ENCODE measurements around the gene IGF2R. TPM values are rescaled to one million over a fixed set of nuclear protein-coding genes. Genes with fewer than 3 reads are reported as not detected.

IGF2R gene
- total RNA-seq, 1 experiment from 2014 or later: 75.3 TPM

DNA sequence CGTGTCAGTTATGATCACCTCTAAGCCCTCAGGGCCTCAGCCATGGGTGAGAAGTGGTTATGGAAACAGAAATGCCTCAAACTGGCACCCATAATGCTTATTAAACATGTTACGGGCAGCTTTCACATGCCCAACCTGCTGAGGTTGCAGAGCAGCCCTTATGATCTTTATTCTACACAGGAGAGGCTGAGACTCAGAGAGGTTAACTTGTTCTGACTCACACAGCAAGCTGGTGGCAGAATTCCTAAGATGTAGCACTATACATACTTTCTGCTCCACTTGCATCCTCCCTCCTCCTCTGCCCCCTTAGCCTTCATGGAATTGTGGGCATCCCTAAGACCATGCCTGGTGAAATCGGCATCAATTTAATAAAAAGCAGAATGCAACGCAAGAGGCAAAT, 34.7 kb upstream of the IGF2R start (continued):
- TF ChIP-seq TEAD1 (CRISPR knock-in tag; IDR thresholded peaks at IDR 0.05) (no peak), IRF2 (CRISPR knock-in tag; IDR thresholded peaks at IDR 0.05; ENCODE audit: borderline replicate concordance, low read depth) (no peak), TEAD4 (CRISPR knock-in tag; IDR thresholded peaks at IDR 0.05) (no peak), ATF2 (CRISPR knock-in tag; IDR thresholded peaks at IDR 0.05; ENCODE audit: borderline replicate concordance, low read depth) (no peak)
- TF ChIP-seq, protein P1, sequence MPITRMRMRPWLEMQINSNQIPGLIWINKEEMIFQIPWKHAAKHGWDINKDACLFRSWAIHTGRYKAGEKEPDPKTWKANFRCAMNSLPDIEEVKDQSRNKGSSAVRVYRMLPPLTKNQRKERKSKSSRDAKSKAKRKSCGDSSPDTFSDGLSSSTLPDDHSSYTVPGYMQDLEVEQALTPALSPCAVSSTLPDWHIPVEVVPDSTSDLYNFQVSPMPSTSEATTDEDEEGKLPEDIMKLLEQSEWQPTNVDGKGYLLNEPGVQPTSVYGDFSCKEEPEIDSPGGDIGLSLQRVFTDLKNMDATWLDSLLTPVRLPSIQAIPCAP (CRISPR knock-in tag; IDR thresholded peaks at IDR 0.05): no peak

GRCh38 chr6:159935065-159935464, 33.8 kb upstream of the IGF2R start:
- POLR2A ChIA-PET: interaction anchor here (0.6 kb wide), 1 partner anchor 145 kb away, joined by 3 read pairs; the partner anchor contains the start of genes MRPL18 and TCP1
- CTCF ChIA-PET: no interaction called here
- DNase-seq (ENCODE audit: low spot score) (no peak), ATAC-seq (no peak)
- Mint-ChIP-seq H3K27me3 (ENCODE audit: low read depth) (peaks cover 7% of the 10 kb centered on the region; the same call in 1 of the 2 replicates), H3K4me3 (no peak overlapping the region), H3K9me3 (peaks cover 21% of the 10 kb centered on the region), H3K27ac (no peak overlapping the region), H3K4me1 (no peaks in the 10 kb centered on the region), H3K36me3 (no peaks in the 10 kb centered on the region)
- no peak for TF ChIP-seq NR2C2 (CRISPR knock-in tag; IDR thresholded peaks at IDR 0.05)
- TF ChIP-seq JUN (CRISPR knock-in tag; IDR thresholded peaks at IDR 0.05): no peak
- no peak for TF ChIP-seq GTF2I (CRISPR knock-in tag; conservative IDR thresholded peaks at IDR 0.05)
- no peak for TF ChIP-seq ZNF671 (CRISPR knock-in tag; IDR thresholded peaks at IDR 0.05)
- no peak for TF ChIP-seq TEAD4 (CRISPR knock-in tag; IDR thresholded peaks at IDR 0.05)
- no peak for TF ChIP-seq ZNF138 (CRISPR knock-in tag; conservative IDR thresholded peaks at IDR 0.05)
- TF ChIP-seq CBFB (CRISPR knock-in tag; IDR thresholded peaks at IDR 0.05; ENCODE audit: low read depth): no peak

- H3K4me3 Mint-ChIP-seq: no peak overlapping the region
- TF ChIP-seq IRF2 (CRISPR knock-in tag; IDR thresholded peaks at IDR 0.05; ENCODE audit: borderline replicate concordance, low read depth): no peak
- TF ChIP-seq CBFB (CRISPR knock-in tag; IDR thresholded peaks at IDR 0.05; ENCODE audit: low read depth): no peak
- no peak for TF ChIP-seq ZNF423 (CRISPR knock-in tag; IDR thresholded peaks at IDR 0.05)
- TF ChIP-seq ZNF416 (CRISPR knock-in tag; IDR thresholded peaks at IDR 0.05): no peak
- no peak for TF ChIP-seq RELA (CRISPR knock-in tag; IDR thresholded peaks at IDR 0.05; ENCODE audit: borderline replicate concordance)
- TF ChIP-seq ZNF219 (CRISPR knock-in tag; IDR thresholded peaks at IDR 0.05; ENCODE audit: borderline replicate concordance): no peak
- TF ChIP-seq NR1H2 (CRISPR knock-in tag; IDR thresholded peaks at IDR 0.05): no peak
- no peak for TF ChIP-seq ZNF121 (CRISPR knock-in tag; IDR thresholded peaks at IDR 0.05)
- TF ChIP-seq, protein P2, sequence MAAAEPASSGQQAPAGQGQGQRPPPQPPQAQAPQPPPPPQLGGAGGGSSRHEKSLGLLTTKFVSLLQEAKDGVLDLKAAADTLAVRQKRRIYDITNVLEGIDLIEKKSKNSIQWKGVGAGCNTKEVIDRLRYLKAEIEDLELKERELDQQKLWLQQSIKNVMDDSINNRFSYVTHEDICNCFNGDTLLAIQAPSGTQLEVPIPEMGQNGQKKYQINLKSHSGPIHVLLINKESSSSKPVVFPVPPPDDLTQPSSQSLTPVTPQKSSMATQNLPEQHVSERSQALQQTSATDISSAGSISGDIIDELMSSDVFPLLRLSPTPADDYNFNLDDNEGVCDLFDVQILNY (CRISPR knock-in tag; IDR thresholded peaks at IDR 0.05): no peak
- TF ChIP-seq, protein P3, sequence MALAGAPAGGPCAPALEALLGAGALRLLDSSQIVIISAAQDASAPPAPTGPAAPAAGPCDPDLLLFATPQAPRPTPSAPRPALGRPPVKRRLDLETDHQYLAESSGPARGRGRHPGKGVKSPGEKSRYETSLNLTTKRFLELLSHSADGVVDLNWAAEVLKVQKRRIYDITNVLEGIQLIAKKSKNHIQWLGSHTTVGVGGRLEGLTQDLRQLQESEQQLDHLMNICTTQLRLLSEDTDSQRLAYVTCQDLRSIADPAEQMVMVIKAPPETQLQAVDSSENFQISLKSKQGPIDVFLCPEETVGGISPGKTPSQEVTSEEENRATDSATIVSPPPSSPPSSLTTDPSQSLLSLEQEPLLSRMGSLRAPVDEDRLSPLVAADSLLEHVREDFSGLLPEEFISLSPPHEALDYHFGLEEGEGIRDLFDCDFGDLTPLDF (CRISPR knock-in tag; IDR thresholded peaks at IDR 0.05): no peak
- no peak for TF ChIP-seq TCF7 (CRISPR knock-in tag; IDR thresholded peaks at IDR 0.05; ENCODE audit: low read depth)
- no peak for TF ChIP-seq ZBTB21 (CRISPR knock-in tag; IDR thresholded peaks at IDR 0.05; ENCODE audit: borderline replicate concordance)
- TF ChIP-seq AR (CRISPR knock-in tag; IDR thresholded peaks at IDR 0.05): no peak
- no peak for TF ChIP-seq ZNF232 (CRISPR knock-in tag; IDR thresholded peaks at IDR 0.05)
- TF ChIP-seq, protein P4, sequence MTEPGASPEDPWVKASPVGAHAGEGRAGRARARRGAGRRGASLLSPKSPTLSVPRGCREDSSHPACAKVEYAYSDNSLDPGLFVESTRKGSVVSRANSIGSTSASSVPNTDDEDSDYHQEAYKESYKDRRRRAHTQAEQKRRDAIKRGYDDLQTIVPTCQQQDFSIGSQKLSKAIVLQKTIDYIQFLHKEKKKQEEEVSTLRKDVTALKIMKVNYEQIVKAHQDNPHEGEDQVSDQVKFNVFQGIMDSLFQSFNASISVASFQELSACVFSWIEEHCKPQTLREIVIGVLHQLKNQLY (CRISPR knock-in tag; IDR thresholded peaks at IDR 0.05): no peak
- TF ChIP-seq GRHL2 (CRISPR knock-in tag; IDR thresholded peaks at IDR 0.05; ENCODE audit: insufficient replicate concordance, severe bottlenecking): no peak
- TF ChIP-seq, protein P1 (CRISPR knock-in tag; IDR thresholded peaks at IDR 0.05): no peak
- no peak for TF ChIP-seq NFATC4 (CRISPR knock-in tag; IDR thresholded peaks at IDR 0.05)
- no peak for TF ChIP-seq ELF4 (CRISPR knock-in tag; IDR thresholded peaks at IDR 0.05; ENCODE audit: low read depth)
- no peaks in the 10 kb centered on the region for H3K36me3 Mint-ChIP-seq
- no peak overlapping the region for H3K27ac Mint-ChIP-seq
- H3K27me3 Mint-ChIP-seq (ENCODE audit: low read depth): peaks cover 7% of the 10 kb centered on the region; the same call in 1 of the 2 replicates
- POLR2A ChIA-PET: interaction anchor here (0.6 kb wide), 1 partner anchor 146 kb away, joined by 3 read pairs; the partner anchor contains the start of genes MRPL18 and TCP1
- ATAC-seq (no peak), DNase-seq (ENCODE audit: low spot score) (no peak)
- no peaks in the 10 kb centered on the region for H3K4me1 Mint-ChIP-seq
- CTCF ChIA-PET: no interaction called here
- H3K9me3 Mint-ChIP-seq: peaks cover 21% of the 10 kb centered on the region
Observed at GRCh38 chr6:159935633-159936032, 33.2 kb upstream of the IGF2R start.
